Mammary epithelial cell (primary cell): ENCODE data around the gene LRRC43.

ENCODE experiments used
- EZH2 ChIP-seq: IDR thresholded peaks from 2 replicates; pipeline ENCODE4 v1.6.1; 2012; ENCODE audit warnings: low read length, inconsistent platforms, borderline replicate concordance
- TF ChIP-seq, protein P1 (sequence below), 2 donors: IDR thresholded peaks in 1 of 2; conservative IDR thresholded peaks in 1 of 2; 2 replicates each; pipeline ENCODE4 v1.5.1; 2011 to 2012; ENCODE audit warnings: inconsistent platforms in 2 of 2, low read length in 2 of 2, mild to moderate bottlenecking in 2 of 2, control low read depth in 1 of 2, low read depth in 1 of 2; ENCODE audit not compliant: insufficient read depth in 1 of 2; ENCODE audit errors: extremely low read depth in 1 of 2

DNA sequence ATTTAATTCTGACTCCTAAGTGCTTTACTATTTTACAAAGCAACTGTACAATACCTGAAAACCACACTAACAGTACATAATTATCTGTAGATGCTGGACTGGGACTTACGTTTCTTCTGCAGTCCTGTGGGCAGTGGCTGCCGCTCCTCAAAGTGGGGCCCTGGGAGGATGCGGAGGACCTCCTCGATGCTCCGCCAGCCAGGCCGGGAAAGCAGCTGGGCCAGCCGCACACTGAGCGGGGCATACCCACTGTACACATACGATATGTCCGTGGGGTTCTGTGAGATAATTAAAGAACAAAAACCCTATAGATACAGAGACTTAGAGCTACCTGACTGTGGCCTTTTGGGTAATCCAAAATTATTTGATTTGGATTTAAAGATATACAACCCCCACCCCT lies 49.8 kb downstream of the LRRC43 start:
- TF ChIP-seq, protein P1, sequence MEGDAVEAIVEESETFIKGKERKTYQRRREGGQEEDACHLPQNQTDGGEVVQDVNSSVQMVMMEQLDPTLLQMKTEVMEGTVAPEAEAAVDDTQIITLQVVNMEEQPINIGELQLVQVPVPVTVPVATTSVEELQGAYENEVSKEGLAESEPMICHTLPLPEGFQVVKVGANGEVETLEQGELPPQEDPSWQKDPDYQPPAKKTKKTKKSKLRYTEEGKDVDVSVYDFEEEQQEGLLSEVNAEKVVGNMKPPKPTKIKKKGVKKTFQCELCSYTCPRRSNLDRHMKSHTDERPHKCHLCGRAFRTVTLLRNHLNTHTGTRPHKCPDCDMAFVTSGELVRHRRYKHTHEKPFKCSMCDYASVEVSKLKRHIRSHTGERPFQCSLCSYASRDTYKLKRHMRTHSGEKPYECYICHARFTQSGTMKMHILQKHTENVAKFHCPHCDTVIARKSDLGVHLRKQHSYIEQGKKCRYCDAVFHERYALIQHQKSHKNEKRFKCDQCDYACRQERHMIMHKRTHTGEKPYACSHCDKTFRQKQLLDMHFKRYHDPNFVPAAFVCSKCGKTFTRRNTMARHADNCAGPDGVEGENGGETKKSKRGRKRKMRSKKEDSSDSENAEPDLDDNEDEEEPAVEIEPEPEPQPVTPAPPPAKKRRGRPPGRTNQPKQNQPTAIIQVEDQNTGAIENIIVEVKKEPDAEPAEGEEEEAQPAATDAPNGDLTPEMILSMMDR (conservative IDR thresholded peaks at IDR 0.05 in 1 of 2, IDR thresholded peaks at IDR 0.05 in 1 of 2; ENCODE audit: extremely low read depth in 1 of 2, insufficient read depth in 1 of 2, low read depth in 1 of 2, low read length in 2 of 2) = no peak
- no peak for TF ChIP-seq EZH2
